ENCODE data around the gene SMYD2.

- TF ChIP-seq, protein P1, sequence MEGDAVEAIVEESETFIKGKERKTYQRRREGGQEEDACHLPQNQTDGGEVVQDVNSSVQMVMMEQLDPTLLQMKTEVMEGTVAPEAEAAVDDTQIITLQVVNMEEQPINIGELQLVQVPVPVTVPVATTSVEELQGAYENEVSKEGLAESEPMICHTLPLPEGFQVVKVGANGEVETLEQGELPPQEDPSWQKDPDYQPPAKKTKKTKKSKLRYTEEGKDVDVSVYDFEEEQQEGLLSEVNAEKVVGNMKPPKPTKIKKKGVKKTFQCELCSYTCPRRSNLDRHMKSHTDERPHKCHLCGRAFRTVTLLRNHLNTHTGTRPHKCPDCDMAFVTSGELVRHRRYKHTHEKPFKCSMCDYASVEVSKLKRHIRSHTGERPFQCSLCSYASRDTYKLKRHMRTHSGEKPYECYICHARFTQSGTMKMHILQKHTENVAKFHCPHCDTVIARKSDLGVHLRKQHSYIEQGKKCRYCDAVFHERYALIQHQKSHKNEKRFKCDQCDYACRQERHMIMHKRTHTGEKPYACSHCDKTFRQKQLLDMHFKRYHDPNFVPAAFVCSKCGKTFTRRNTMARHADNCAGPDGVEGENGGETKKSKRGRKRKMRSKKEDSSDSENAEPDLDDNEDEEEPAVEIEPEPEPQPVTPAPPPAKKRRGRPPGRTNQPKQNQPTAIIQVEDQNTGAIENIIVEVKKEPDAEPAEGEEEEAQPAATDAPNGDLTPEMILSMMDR (IDR thresholded peaks at IDR 0.05; ENCODE audit: poor library complexity), result no peak
- TF ChIP-seq EZH2phosphoT487 (IDR thresholded peaks at IDR 0.05; ENCODE audit: low read depth, severe bottlenecking, unreplicated experiment) (no peak), EZH2 (IDR thresholded peaks at IDR 0.05; ENCODE audit: borderline replicate concordance) (no peak)
Measured at GRCh38 chr1:214370615-214371014, 89.7 kb downstream of the SMYD2 start.
